WI38 (cell line): ENCODE data around the gene NCS1.

Experiments
- H3K4me3 ChIP-seq: 2 replicates; pipeline ENCODE4 v1.5.1; 2011; ENCODE audit warnings: low read depth, mild to moderate bottlenecking, control low read depth, low read length
- TF ChIP-seq, protein P1 (sequence below): IDR thresholded peaks from 2 replicates; pipeline ENCODE4 v1.5.1; 2012; ENCODE audit warnings: low read depth, mild to moderate bottlenecking, control low read depth, low read length

The NCS1 gene

DNA sequence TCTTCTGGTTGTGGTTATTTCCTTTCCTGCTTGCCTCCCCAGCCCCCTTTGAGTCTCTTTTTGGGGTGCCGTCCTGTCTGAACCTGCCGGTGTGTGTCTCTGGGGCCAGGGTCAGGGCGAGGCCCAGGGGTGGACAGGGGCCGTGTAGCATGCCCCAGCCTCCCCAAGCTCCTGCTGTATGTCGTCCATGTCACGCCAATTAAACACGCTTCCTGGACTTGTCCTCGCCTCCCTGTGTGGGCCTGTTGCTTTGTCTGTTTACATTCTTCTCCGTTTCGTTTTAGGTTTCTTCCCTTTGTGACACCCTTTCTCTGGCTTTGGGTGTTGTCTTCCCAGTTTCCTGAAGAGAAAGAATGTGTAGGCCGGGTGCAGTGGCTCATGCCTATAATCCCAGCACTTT, 64.9 kb downstream of the NCS1 start:
- no peak overlapping the region for H3K4me3 ChIP-seq
- TF ChIP-seq, protein P1, sequence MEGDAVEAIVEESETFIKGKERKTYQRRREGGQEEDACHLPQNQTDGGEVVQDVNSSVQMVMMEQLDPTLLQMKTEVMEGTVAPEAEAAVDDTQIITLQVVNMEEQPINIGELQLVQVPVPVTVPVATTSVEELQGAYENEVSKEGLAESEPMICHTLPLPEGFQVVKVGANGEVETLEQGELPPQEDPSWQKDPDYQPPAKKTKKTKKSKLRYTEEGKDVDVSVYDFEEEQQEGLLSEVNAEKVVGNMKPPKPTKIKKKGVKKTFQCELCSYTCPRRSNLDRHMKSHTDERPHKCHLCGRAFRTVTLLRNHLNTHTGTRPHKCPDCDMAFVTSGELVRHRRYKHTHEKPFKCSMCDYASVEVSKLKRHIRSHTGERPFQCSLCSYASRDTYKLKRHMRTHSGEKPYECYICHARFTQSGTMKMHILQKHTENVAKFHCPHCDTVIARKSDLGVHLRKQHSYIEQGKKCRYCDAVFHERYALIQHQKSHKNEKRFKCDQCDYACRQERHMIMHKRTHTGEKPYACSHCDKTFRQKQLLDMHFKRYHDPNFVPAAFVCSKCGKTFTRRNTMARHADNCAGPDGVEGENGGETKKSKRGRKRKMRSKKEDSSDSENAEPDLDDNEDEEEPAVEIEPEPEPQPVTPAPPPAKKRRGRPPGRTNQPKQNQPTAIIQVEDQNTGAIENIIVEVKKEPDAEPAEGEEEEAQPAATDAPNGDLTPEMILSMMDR = no peak

DNA sequence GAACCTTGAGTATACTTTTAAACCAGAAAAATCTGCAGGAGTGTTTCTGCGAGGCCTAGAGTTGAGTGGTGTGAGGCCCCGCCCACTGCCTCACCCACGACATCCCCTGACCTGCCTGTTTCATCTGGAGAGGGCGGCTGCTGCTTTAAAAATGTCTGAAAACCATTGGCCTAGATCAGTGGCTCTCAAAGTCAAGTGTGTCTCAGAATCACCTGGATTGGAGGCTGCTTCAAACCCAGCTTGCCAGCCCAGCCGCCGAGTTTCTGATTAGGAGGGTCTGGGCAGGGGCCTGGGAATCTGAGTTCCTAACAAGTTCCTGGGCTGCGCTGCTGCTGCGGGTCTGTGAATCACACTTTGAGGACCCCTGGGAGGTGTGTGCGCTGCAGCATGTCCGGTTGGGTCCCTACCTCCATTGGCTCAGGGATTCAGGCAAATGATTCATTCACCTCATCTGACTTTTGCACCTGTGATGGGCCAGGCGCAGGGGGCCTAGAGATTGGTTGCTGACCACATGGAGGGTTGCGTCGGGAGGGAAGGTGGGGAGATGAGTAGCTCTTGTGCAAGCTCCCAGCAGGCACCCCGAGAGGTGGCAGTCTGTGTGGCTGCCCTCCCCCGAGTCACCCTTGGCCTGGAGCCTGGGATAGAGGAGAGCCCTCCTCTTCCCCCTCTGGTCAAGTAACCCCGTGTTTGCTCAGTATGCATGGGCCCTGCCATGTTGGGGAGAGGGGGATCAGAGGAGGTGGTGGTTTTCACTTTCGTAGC, 65.7 kb downstream of the NCS1 start:
- TF ChIP-seq, protein P1 = no peak
- H3K4me3 ChIP-seq = no peak overlapping the region

DNA sequence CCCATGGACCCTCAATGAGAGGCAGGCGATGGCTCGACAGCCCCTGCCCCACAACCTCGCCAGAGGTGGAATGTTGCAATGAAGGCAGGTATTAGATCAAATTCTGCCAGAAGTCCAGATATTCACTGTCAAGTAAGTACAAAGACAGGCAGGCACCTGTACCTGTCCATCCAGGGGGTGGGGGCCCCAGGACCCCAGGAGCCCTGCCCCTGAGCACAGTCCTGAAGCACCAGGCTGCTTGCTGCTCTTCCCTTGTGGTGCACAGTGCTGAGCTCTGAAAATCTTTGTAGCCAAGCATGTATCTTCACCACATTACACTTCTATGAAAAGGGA, 67.1 kb downstream of the NCS1 start:
- TF ChIP-seq, protein P1 = no peak
- no peak overlapping the region for H3K4me3 ChIP-seq

DNA sequence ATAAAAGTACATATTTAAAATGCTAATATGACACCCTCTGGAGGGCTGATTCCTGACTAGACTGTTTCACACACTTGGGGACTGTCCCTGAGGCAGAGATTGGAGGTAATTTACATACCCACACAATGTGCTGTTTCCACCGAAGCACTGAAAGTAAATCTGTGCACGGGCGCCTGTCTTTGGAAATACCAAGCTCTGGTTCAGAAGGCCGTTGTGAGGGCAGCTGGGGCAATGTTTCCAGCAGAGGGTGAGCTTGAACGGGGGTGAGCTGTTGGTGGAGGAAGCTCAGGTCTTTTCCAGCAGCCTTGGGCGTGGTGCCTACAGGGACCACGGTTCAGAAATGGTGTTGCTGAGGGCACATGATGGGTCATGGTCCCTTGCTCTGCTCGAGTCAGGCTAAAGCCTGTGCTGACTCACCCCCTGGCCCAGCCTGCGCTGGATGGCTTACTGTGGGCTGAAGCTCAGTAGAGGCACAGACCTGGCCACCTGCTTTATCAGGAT, 67.6 kb downstream of the NCS1 start:
- TF ChIP-seq, protein P1 = no peak
- no peak overlapping the region for H3K4me3 ChIP-seq

DNA sequence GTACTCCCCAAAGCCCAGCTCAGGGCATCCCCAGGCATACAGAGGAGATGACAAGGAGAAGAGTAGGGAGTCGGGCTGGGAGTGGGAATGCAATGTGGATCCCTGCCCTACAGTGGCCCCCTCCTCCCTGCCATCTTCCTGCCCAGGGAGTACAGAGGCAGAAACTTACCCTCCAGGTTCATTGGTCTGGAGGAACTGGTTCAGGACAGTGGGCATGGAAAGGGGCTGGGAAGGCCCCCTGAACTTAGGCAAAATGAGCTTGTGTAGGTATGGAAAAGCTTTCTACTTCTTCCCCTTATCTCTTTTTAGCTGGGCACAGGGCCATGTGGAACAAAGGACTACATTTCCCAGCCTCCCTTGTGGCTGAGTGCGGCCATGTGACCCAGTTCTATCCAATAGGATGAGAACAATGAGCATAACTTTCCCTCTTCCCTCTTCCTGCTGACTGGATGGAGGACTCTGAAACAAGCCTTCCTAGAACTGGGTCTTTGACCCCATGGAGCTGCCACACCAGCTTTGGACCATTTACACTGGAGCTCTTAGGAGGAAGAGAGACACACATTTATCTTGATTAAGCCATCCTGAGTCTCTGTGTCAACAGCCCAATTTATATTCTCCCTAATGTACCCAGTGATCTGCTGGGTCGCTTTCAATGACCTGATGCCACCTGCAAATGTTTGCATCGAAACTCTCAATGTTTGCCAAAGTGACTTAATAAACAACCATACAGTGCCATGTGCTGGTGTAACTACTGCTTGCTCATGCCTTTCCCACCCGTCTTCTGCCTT, 68.4 kb downstream of the NCS1 start:
- H3K4me3 ChIP-seq = no peak overlapping the region
- TF ChIP-seq, protein P1 = no peak

DNA sequence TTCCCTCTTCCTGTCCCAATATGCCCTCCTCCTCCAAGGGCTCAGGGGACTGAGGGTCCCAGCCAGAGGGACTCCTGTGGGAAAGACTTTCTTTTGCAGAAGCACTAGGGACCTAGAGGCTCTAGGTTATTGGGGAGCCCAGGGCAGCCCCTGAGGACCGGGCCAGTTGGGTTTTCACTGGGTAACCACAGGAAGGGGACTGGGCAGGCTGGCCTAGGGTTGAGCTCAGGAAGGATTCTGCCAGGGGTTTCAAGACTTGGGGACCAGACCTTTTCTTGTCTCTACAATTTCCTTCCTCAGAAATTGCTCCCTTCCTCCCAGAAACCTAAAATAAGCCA, 69.0 kb downstream of the NCS1 start:
- TF ChIP-seq, protein P1 = no peak
- no peak overlapping the region for H3K4me3 ChIP-seq
